ENCODE measurements around the gene GZMM.

- TF ChIP-seq CTCF (conservative IDR thresholded peaks at IDR 0.05): no peak
- no peak for TF ChIP-seq ZFX (IDR thresholded peaks at IDR 0.05)
Observed at GRCh38 chr19:541699-542098, 2.2 kb upstream of the GZMM start.
